ENCODE results near the gene WFIKKN1.

WFIKKN1 gene

GRCh38 chr16:667113-667779 is 36.5 kb downstream of the WFIKKN1 start:
- Histone ChIP-seq H3K27me3 (ENCODE audit: insufficient read depth, low read length) (no peaks in the 10 kb centered on the region), H4K20me1 (ENCODE audit: insufficient read depth, low read length) (no peaks in the 10 kb centered on the region), H3K79me2 (ENCODE audit: insufficient read depth, low read length) (no peaks in the 10 kb centered on the region), H3K4me3 (ENCODE audit: low read depth, low read length, poor library complexity, severe bottlenecking) (peak overlapping the region; percentile 99), H2AFZ (ENCODE audit: low read length) (0 out of 2 replicates have a peak overlapping the region, but pooled peaks have one; percentile 52), H3K9me2 (ENCODE audit: low read depth, low read length) (no peaks in the 10 kb centered on the region), H3K4me2 (ENCODE audit: low read length) (peak overlapping the region; percentile 70), H3K4me1 (ENCODE audit: insufficient read depth, low read length, severe bottlenecking) (peaks cover 16% of the 10 kb centered on the region), H3K9me3 (ENCODE audit: low read length) (no peaks in the 10 kb centered on the region), H3K9ac (ENCODE audit: low read length) (peak overlapping the region; percentile 67), H3F3A (ENCODE audit: insufficient read depth, low read length) (no peaks in the 10 kb centered on the region), H3K27ac (ENCODE audit: low read depth, low read length, poor library complexity, severe bottlenecking) (peak overlapping the region; percentile 59), H3K36me3 (ENCODE audit: insufficient read depth, low read length) (peaks cover 42% of the 10 kb centered on the region)
- TF ChIP-seq, protein P1, sequence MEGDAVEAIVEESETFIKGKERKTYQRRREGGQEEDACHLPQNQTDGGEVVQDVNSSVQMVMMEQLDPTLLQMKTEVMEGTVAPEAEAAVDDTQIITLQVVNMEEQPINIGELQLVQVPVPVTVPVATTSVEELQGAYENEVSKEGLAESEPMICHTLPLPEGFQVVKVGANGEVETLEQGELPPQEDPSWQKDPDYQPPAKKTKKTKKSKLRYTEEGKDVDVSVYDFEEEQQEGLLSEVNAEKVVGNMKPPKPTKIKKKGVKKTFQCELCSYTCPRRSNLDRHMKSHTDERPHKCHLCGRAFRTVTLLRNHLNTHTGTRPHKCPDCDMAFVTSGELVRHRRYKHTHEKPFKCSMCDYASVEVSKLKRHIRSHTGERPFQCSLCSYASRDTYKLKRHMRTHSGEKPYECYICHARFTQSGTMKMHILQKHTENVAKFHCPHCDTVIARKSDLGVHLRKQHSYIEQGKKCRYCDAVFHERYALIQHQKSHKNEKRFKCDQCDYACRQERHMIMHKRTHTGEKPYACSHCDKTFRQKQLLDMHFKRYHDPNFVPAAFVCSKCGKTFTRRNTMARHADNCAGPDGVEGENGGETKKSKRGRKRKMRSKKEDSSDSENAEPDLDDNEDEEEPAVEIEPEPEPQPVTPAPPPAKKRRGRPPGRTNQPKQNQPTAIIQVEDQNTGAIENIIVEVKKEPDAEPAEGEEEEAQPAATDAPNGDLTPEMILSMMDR (IDR thresholded peaks at IDR 0.05; ENCODE audit: low read length) = no peak
- TF ChIP-seq EZH2 (IDR thresholded peaks at IDR 0.05; ENCODE audit: borderline replicate concordance, low read length) = no peak

DNA sequence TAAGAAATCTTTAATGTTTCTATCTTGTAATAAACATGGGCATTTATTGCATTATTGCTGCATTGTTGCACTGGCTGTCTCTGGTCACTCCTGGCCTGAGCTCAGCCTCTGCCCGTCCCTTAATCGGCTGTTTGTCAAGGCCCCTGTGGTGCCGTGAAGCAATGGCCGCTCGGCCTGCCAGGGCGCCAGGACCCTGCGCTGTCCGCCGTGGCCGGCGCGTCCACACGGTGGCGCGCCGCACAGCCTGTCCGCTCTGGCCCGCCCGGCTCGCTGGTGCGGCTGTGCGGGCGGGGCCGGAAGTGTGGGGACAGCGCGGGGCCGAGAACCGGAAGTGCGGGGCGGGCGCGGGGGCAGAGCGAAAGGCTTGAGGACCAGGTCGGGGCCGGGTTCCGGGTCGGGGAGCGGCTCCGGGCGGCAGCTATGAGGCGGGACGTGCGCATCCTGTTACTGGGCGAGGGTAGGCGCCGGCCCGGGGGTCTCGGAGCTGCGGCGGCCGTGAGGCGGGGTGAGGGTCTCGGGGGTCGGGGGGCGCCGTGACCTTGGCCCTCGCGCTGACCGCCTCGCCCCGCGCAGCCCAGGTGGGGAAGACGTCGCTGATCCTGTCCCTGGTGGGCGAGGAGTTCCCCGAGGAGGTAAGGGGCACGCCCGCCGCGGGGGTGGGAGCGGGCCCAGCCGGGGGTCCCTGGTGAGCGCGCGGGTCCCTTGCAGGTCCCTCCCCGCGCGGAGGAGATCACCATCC is 37.2 kb downstream of the WFIKKN1 start, which contains the start of gene RHOT2:
Gene RHOT2 (plus strand): TSS at position 353 of the 739 bp plus-strand sequence. CDS start 68 bp downstream, at position 421.
- Histone ChIP-seq H3K4me1 (ENCODE audit: insufficient read depth, low read length, severe bottlenecking) (peaks cover 16% of the 10 kb centered on the region), H3K9ac (ENCODE audit: low read length) (peak within 1 kb of the TSS; percentile 99), H3F3A (ENCODE audit: insufficient read depth, low read length) (no peaks in the 10 kb centered on the region), H3K9me3 (ENCODE audit: low read length) (no peaks in the 10 kb centered on the region), H3K4me2 (ENCODE audit: low read length) (peak within 1 kb of the TSS; percentile 84), H4K20me1 (ENCODE audit: insufficient read depth, low read length) (no peaks in the 10 kb centered on the region), H3K27ac (ENCODE audit: low read depth, low read length, poor library complexity, severe bottlenecking) (peak within 1 kb of the TSS; percentile 59), H3K27me3 (ENCODE audit: insufficient read depth, low read length) (no peaks in the 10 kb centered on the region), H3K9me2 (ENCODE audit: low read depth, low read length) (no peaks in the 10 kb centered on the region), H3K4me3 (ENCODE audit: low read depth, low read length, poor library complexity, severe bottlenecking) (peak within 1 kb of the TSS; percentile 99), H3K79me2 (ENCODE audit: insufficient read depth, low read length) (no peaks in the 10 kb centered on the region), H2AFZ (ENCODE audit: low read length) (0 out of 2 replicates have a peak within 1 kb of the TSS, but pooled peaks have one; percentile 52), H3K36me3 (ENCODE audit: insufficient read depth, low read length) (peaks cover 42% of the 10 kb centered on the region)
- no peak for TF ChIP-seq EZH2 (IDR thresholded peaks at IDR 0.05; ENCODE audit: borderline replicate concordance, low read length)
- TF ChIP-seq, protein P1 (IDR thresholded peaks at IDR 0.05; ENCODE audit: low read length) = peak; percentile 94

DNA sequence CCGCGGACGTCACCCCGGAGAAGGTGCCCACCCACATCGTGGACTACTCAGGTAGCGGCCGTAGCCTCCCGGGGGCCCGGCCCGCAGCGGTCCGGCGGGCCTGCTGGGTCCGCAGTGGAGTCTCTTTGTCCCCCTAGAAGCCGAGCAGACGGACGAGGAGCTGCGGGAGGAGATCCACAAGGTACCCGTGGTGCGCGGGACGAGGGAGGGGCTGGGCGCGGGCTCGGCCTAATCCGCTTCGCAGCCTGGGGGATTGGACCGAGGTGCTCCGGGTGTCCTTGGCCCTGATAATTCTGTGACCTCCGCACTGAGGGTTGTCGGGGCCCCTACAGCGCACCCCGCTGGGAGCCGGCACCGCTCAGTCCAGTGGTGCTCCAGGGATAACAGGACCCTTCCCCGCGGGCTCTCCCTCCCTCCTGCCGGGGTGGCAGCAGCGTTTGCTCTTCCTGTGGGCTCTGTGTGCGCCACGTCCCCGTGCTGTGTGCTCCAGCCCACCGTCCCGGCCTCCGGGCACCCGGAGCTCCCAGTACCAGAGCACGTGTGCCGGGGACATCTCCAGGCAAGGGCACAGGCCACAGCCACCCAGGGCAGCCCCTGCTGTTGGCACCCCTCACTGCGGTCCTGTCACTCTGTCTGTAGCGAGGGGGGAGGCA is 37.9 kb downstream of the WFIKKN1 start:
- no peaks in the 10 kb centered on the region for H3K27me3 ChIP-seq (ENCODE audit: insufficient read depth, low read length)
- no peaks in the 10 kb centered on the region for H3K79me2 ChIP-seq (ENCODE audit: insufficient read depth, low read length)
- H3K9ac ChIP-seq (ENCODE audit: low read length) = peak overlapping the region; percentile 99
- no peaks in the 10 kb centered on the region for H4K20me1 ChIP-seq (ENCODE audit: insufficient read depth, low read length)
- H3K4me1 ChIP-seq (ENCODE audit: insufficient read depth, low read length, severe bottlenecking) = peaks cover 16% of the 10 kb centered on the region
- no peaks in the 10 kb centered on the region for H3K9me3 ChIP-seq (ENCODE audit: low read length)
- no peaks in the 10 kb centered on the region for H3K9me2 ChIP-seq (ENCODE audit: low read depth, low read length)
- H3F3A ChIP-seq (ENCODE audit: insufficient read depth, low read length) = no peaks in the 10 kb centered on the region
- H3K4me3 ChIP-seq (ENCODE audit: low read depth, low read length, poor library complexity, severe bottlenecking) = peak overlapping the region; percentile 99
- H3K4me2 ChIP-seq (ENCODE audit: low read length) = peak overlapping the region; percentile 84
- no peak for TF ChIP-seq EZH2 (IDR thresholded peaks at IDR 0.05; ENCODE audit: borderline replicate concordance, low read length)
- TF ChIP-seq, protein P1 (IDR thresholded peaks at IDR 0.05; ENCODE audit: low read length) = no peak
- no peak overlapping the region for H2AFZ ChIP-seq (ENCODE audit: low read length)
- H3K27ac ChIP-seq (ENCODE audit: low read depth, low read length, poor library complexity, severe bottlenecking) = no peak overlapping the region
- peaks cover 48% of the 10 kb centered on the region for H3K36me3 ChIP-seq (ENCODE audit: insufficient read depth, low read length)
